Activated CD4-positive, alpha-beta T cell treated with anti-CD3 and anti-CD28 coated beads for 4 hours (primary cell): ENCODE measurements around the gene SEMA3A.

ENCODE experiments used
- DNase-seq, 2 donors: peaks; one replicate each; pipeline ENCODE4 v3.0.0-alpha.2; 2020

The SEMA3A gene

GRCh38 chr7:83913174-83913573 lies 281.4 kb downstream of the SEMA3A start:
- DNase-seq, result no peak

- DNase-seq, result no peak
Observed at GRCh38 chr7:83908526-83908925, 286.1 kb downstream of the SEMA3A start.
